Forelimb muscle (tissue), 1 donor: ENCODE data around the gene B3GALNT1. TPM values are rescaled to one million over a fixed set of nuclear protein-coding genes. Genes with fewer than 3 reads are reported as not detected.

ENCODE experiments used
- DNase-seq: peaks from one replicate; pipeline ENCODE4 v3.0.0-alpha.2; 2013; ENCODE audit warnings: low read depth
- polyA plus RNA-seq: library from polyadenylated mRNA; unstranded; fragments of 120-200 nt; gene quantifications from one replicate; pipeline ENCODE4 v1.2.1, GENCODE V29; 2013; ENCODE audit not compliant: insufficient read length

B3GALNT1 gene, protein sequence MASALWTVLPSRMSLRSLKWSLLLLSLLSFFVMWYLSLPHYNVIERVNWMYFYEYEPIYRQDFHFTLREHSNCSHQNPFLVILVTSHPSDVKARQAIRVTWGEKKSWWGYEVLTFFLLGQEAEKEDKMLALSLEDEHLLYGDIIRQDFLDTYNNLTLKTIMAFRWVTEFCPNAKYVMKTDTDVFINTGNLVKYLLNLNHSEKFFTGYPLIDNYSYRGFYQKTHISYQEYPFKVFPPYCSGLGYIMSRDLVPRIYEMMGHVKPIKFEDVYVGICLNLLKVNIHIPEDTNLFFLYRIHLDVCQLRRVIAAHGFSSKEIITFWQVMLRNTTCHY
- 16.9 TPM for polyA plus RNA-seq

- peak; percentile 25 for DNase-seq
These were observed at the start of gene B3GALNT1 for GRCh38 chr3:161104561-161105551. Gene B3GALNT1, minus strand, starts transcription at chr3:161105349. Its CDS starts 18,595 bp downstream, at chr3:161086754.

GRCh38 chr3:161153480-161153879 is 48.3 kb upstream of the B3GALNT1 start:
- DNase-seq: no peak

DNA sequence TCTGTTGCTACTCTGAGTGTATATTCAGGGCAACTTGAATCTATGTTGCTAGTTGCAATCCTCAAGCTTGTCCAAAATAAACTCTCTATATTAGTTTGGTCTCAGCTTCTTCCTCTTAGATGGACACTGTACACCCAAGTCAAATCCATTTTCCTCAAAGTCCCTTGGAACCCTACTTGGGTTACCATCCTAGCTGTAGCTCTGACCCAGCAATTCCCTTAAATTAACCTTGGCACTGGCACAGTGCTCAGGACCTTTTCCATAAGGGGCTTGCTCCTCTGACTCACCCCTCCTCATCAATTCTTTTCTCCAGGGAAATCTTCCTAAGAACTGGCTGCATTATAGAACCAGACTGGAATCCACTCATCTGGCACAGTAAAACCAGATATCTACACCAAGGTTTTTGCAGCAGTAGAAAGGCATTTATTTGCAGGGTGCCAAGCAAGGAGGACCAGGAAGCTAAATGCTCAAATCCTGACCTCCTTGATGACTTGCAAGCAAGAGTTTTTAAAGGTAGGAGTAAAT is 44.9 kb upstream of the B3GALNT1 start:
- no peak for DNase-seq

- DNase-seq: no peak
These were observed 44.4 kb upstream of the B3GALNT1 start for GRCh38 chr3:161149529-161149928.

- no peak for DNase-seq
These were observed 43.8 kb upstream of the B3GALNT1 start for GRCh38 chr3:161148832-161149475.

DNA sequence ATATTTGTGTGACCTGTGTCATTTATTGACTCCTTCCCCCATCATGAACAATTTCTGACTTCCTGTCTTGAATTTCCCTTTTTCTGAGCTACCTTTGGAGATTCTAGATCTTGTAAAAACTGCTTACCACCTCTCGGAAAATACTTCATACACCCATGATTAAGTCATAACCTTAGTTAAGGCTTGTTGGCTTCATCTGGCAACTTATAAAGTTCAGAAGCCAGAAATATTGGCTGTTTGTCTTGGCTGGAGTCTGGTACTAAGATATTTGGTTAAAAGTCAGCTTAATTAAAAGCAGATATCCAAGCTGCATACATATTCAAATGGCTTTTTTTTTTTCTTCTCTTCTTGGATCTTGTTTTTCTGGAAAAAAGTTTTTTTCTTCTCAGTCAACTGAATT is 37.3 kb upstream of the B3GALNT1 start:
- DNase-seq: no peak

- DNase-seq: no peak
These were observed 34.5 kb upstream of the B3GALNT1 start for GRCh38 chr3:161139686-161140085.

- no peak for DNase-seq
These were observed 32.1 kb upstream of the B3GALNT1 start for GRCh38 chr3:161137260-161137659.

DNA sequence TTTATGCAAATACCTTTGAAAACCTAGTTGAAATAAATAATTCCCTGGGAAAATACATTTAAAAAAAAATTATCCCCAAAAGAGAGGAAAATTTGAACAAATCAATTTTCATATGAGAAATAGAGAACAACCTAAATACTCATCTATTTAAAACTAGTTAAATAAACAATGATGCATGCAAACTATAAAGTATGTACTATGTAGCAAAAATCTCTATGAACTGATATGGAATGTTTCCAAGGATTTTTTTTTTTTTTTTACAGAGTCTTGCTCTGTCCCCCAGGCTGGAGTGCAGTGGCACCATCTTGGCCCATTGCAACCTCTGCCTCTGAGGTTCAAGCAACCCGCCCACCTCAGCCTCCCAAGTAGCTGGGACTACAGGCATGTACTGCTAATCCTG is 27.2 kb upstream of the B3GALNT1 start:
- no peak for DNase-seq

GRCh38 chr3:161126495-161126894 is 21.3 kb upstream of the B3GALNT1 start:
- DNase-seq: no peak

DNA sequence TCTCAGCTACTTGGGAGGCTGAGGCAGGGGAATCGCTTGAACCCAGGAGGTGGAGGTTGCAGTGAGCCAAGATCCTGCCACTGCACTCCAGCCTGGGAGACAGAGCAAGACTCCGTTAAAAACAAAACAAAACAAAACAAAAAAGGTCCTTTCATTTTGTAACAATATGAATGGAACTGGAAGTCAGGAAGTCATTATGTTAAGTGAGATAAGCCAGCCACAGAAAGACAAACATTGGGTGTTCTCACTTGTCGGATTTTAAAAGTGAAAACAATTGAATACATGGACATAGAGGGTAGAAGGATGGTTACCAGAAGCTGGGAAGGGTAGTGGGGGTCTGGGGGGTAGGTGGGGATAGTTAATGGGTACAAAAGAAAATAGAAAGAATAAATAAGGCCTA is 12.5 kb upstream of the B3GALNT1 start:
- DNase-seq: no peak

GRCh38 chr3:161108840-161109239 is 3.7 kb upstream of the B3GALNT1 start:
- no peak for DNase-seq

GRCh38 chr3:161107311-161107710 is 2.2 kb upstream of the B3GALNT1 start:
- DNase-seq: no peak

- no peak for DNase-seq
These were observed 1.3 kb downstream of the B3GALNT1 start for GRCh38 chr3:161103776-161104385.

- no peak for DNase-seq
These were observed 3.5 kb downstream of the B3GALNT1 start for GRCh38 chr3:161101609-161102008.

- DNase-seq: no peak
These were observed 4.2 kb downstream of the B3GALNT1 start for GRCh38 chr3:161100994-161101393.

DNA sequence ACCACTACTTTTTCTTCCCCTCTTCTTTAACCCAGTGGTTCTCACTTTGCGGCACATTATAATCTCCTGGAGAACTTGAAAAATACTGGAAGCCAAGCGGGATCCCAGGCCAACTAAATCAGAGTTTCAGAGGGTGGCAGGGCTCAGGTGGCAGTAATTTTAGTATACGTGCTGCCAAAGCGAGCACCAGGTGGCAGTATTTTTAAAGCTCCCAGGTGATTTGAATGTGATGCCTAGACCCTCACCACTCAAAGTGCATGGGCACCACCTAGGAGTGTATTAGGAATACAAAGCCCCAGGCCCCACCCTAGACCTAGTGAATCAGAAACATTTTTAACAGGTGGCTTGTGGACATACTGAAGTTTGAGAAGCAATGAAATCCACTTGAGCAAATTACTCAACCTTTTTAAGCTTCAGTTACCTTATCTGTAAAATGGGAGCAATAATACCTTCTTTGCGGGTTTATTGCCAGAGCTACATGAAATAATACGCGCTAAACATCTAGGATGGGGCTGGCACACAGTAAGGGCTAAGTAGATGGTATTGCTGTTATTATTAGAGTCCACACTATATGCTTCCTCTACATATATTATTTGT is 8.3 kb downstream of the B3GALNT1 start:
- no peak for DNase-seq

GRCh38 chr3:161093895-161094294 is 11.3 kb downstream of the B3GALNT1 start:
- no peak for DNase-seq

DNA sequence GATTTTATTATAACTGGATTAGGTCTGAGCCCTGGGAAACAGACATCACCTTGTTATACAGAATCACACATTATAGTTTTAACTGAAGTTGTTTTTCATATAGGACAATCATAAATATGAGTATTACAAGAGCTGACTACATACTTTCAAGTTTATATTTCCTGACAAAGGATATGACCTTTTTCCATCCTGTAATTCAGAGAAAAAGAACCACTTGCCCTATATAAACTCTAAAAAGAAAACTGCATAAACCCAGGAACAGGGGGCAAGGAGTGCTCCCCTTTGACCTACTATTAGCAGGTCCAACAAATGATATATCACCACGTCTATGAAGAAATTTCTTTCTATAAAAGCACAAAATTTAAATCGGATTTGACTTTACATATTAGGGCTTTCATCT is 20.9 kb downstream of the B3GALNT1 start:
- no peak for DNase-seq

GRCh38 chr3:161083131-161083530 is 22.0 kb downstream of the B3GALNT1 start:
- no peak for DNase-seq

DNA sequence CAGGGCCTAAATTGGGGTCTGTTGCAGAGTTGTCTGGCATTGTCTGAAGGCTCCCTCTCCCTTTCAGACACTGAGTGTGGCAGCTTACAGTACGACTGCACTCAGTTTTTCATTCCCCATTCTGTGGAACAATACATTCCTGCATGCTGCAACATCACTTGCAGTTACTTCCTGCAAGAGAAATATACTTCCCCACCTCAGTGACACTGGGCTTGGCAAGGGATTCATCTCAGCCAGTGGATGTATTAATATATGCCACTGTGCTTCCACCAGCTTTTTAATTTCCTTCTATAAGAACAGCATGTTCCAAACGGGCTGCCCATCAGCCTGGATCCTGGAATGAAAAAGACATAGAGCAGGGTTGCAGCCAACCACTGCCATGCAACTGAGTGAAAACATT is 23.1 kb downstream of the B3GALNT1 start:
- no peak for DNase-seq
